Keratinocyte (primary cell): ENCODE measurements around the gene MALT1. TPM values are rescaled to one million over a fixed set of nuclear protein-coding genes. Genes with fewer than 3 reads are reported as not detected.

Source experiments
- DNase-seq: peaks from one replicate; pipeline ENCODE4 v3.0.0-alpha.2; 2011; ENCODE audit warnings: low read depth, missing footprints, low spot score
- FAIRE-seq: peaks from 2 replicates; lab custom pipeline; 2011; peaks lifted over from hg19 to GRCh38; lab: Jason Lieb, UNC
- H2AFZ ChIP-seq: 2 replicates; pipeline ENCODE4 v1.6.0; 2012; ENCODE audit warnings: low read length, control low read depth, inconsistent platforms; ENCODE audit not compliant: control insufficient read depth
- H3K27ac ChIP-seq: 2 replicates; pipeline ENCODE4 v1.5.1; 2011; ENCODE audit warnings: low read length; ENCODE audit not compliant: control insufficient read depth, insufficient read depth
- H3K27me3 ChIP-seq: 3 replicates; pipeline ENCODE4 v1.6.0; 2011; ENCODE audit warnings: low read length; ENCODE audit not compliant: control insufficient read depth, insufficient read depth; ENCODE audit errors: extremely low read depth
- H3K36me3 ChIP-seq, 2 experiments: 2 replicates in 1 of 2; 3 replicates in 1 of 2; pipeline ENCODE4 v1.5.1; 2011; ENCODE audit warnings: low read length in 2 of 2, mild to moderate bottlenecking in 1 of 2; ENCODE audit not compliant: control insufficient read depth in 2 of 2, insufficient read depth in 2 of 2; ENCODE audit errors: extremely low read depth in 1 of 2
- H3K4me1 ChIP-seq: 3 replicates; pipeline ENCODE4 v1.5.1; 2011; ENCODE audit warnings: low read length; ENCODE audit not compliant: control insufficient read depth, insufficient read depth; ENCODE audit errors: extremely low read depth
- H3K4me2 ChIP-seq: 3 replicates; pipeline ENCODE4 v1.6.0; 2011; ENCODE audit warnings: low read depth, low read length; ENCODE audit not compliant: control insufficient read depth, insufficient read depth; ENCODE audit errors: extremely low read depth
- H3K4me3 ChIP-seq, 3 experiments: fragments of 200-600 bp in 1 of 3; sonication (generic) in 1 of 3; 2 replicates in 2 of 3; 3 replicates in 1 of 3; pipeline ENCODE4 v1.5.1; 2011 to 2016; ENCODE audit warnings: low read length in 3 of 3, mild to moderate bottlenecking in 3 of 3, control low read depth in 2 of 3, inconsistent platforms in 1 of 3, low read depth in 1 of 3, mixed read lengths in 1 of 3, mixed run types in 1 of 3, moderate library complexity in 1 of 3; ENCODE audit not compliant: control insufficient read depth in 2 of 3, insufficient read depth in 2 of 3; ENCODE audit errors: extremely low read depth in 1 of 3
- H3K79me2 ChIP-seq: 2 replicates; pipeline ENCODE4 v1.6.0; 2012; ENCODE audit warnings: low read length; ENCODE audit not compliant: control insufficient read depth, insufficient read depth
- H3K9ac ChIP-seq: 3 replicates; pipeline ENCODE4 v1.6.0; 2011; ENCODE audit warnings: low read length; ENCODE audit not compliant: control insufficient read depth, insufficient read depth; ENCODE audit errors: extremely low read depth
- H3K9me1 ChIP-seq: 3 replicates; pipeline ENCODE4 v1.6.0; 2011; ENCODE audit warnings: low read length; ENCODE audit not compliant: control insufficient read depth, insufficient read depth; ENCODE audit errors: extremely low read depth
- H3K9me3 ChIP-seq: 2 replicates; pipeline ENCODE4 v1.5.1; 2012; ENCODE audit warnings: low read depth, low read length; ENCODE audit not compliant: control insufficient read depth
- H4K20me1 ChIP-seq: 3 replicates; pipeline ENCODE4 v1.6.0; 2011; ENCODE audit warnings: low read length; ENCODE audit not compliant: control insufficient read depth, insufficient read depth; ENCODE audit errors: extremely low read depth
- EZH2 ChIP-seq: IDR thresholded peaks from one replicate; pipeline ENCODE4 v1.6.1; 2012; ENCODE audit warnings: inconsistent platforms, mild to moderate bottlenecking, low read length, moderate library complexity
- dilution Hi-C: fragments of 300-500 bp; cut with MboI; formaldehyde crosslinking; loops from one replicate; pipeline ENCODE4 v1.7.0; 2020; ENCODE audit warnings: low sequenced_read_pairs; ENCODE audit not compliant: extremely low pct_ligation_motif_present
- polyA plus RNA-seq, 5 experiments: library from polyadenylated mRNA; depleted of rRNA in 3 of 5; stranded (reverse) in 3 of 5; stranded (forward) in 1 of 5; unstranded in 1 of 5; fragments of >200 nt; gene quantifications; 1 replicate in 1 of 5; 2 replicates in 3 of 5; 3 replicates in 1 of 5; pipeline versions ENCODE4 v1.2.1 to v1.2.3, GENCODE V29; 2011 to 2012; ENCODE audit warnings: missing spikeins in 2 of 5, low read depth in 1 of 5, low replicate concordance in 1 of 5
- TF ChIP-seq, protein P1 (sequence below), 3 experiments: IDR thresholded peaks in 1 of 3; conservative IDR thresholded peaks in 1 of 3; optimal IDR thresholded peaks in 1 of 3; 2 replicates in 2 of 3; 3 replicates in 1 of 3; pipeline versions ENCODE3 to v1.5.1; 2011; ENCODE audit warnings: low read length in 3 of 3, mild to moderate bottlenecking in 3 of 3, moderate library complexity in 2 of 3, control low read depth in 1 of 3, inconsistent platforms in 1 of 3; ENCODE audit not compliant: insufficient read depth in 2 of 3; ENCODE audit errors: extremely low read depth in 1 of 3

MALT1 gene
- polyA plus RNA-seq, 1 donor (not counting 4 experiments of a cell fraction or from before 2014, with no cell fraction given) = 52.1 TPM

DNA sequence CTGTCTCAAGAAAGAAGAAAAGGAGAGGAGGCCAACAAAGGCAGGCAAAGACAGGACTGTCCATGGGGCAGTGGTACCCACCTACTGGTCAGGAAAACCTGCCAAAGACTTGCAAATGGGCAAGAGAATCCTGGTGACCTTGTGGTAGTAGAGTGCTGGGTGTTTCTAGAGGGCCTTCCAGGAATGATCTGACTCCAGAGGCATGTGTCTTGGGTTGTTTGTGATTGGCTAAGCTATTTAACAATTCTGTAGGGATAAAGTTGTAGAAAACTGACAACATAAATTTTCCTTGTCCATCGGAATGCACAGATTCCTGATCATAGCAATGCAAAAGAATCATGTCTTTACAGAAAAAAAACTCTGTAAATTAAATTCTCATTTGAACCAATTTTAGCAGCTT lies 125.0 kb downstream of the MALT1 start:
- Histone ChIP-seq H3K9ac (no peak overlapping the region), H3K4me2 (no peak overlapping the region), H3K36me3 (no peaks in the 10 kb centered on the region), H3K27ac (no peak overlapping the region), H3K9me3 (no peaks in the 10 kb centered on the region), H3K79me2 (no peaks in the 10 kb centered on the region), H4K20me1 (no peaks in the 10 kb centered on the region), H3K4me3 (no peak overlapping the region), H2AFZ (no peak overlapping the region), H3K9me1 (no peaks in the 10 kb centered on the region), H3K27me3 (no peaks in the 10 kb centered on the region), H3K4me1 (peaks cover 8% of the 10 kb centered on the region)
- FAIRE-seq = no peak
- dilution Hi-C loops = loop anchor here (25.0 kb wide), 1 partner anchor 266 kb away; no protein-coding TSS in a partner anchor
- no peak for DNase-seq
- TF ChIP-seq EZH2 = no peak
- TF ChIP-seq, protein P1, sequence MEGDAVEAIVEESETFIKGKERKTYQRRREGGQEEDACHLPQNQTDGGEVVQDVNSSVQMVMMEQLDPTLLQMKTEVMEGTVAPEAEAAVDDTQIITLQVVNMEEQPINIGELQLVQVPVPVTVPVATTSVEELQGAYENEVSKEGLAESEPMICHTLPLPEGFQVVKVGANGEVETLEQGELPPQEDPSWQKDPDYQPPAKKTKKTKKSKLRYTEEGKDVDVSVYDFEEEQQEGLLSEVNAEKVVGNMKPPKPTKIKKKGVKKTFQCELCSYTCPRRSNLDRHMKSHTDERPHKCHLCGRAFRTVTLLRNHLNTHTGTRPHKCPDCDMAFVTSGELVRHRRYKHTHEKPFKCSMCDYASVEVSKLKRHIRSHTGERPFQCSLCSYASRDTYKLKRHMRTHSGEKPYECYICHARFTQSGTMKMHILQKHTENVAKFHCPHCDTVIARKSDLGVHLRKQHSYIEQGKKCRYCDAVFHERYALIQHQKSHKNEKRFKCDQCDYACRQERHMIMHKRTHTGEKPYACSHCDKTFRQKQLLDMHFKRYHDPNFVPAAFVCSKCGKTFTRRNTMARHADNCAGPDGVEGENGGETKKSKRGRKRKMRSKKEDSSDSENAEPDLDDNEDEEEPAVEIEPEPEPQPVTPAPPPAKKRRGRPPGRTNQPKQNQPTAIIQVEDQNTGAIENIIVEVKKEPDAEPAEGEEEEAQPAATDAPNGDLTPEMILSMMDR (optimal IDR thresholded peaks at IDR 0.05 in 1 of 3, IDR thresholded peaks at IDR 0.05 in 1 of 3, conservative IDR thresholded peaks at IDR 0.05 in 1 of 3; ENCODE audit: extremely low read depth in 1 of 3, insufficient read depth in 2 of 3, low read length in 3 of 3) = no peak

DNA sequence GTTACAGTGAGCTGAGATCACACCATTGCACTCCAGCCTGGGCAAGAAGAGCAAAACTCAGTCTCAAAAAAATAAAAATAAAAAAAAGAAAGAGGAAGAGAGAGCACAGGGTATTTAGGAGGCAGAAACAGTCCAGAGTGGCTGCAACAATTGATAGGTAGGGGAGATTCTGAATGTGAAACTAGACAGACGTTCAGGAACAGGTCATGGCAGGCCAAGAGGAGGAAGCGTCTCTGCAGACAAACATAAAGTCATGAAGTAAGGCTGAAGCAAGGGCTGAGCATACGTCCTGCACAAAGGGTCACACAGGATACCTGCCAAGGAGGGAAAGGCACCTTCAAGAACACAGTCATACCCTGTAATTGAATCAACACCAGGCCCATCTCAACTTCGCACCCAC lies 129.3 kb downstream of the MALT1 start:
- H3K4me1 ChIP-seq = peaks cover 15% of the 10 kb centered on the region
- no peaks in the 10 kb centered on the region for H3K36me3 ChIP-seq
- no peaks in the 10 kb centered on the region for H3K79me2 ChIP-seq
- TF ChIP-seq, protein P1 (optimal IDR thresholded peaks at IDR 0.05 in 1 of 3, IDR thresholded peaks at IDR 0.05 in 1 of 3, conservative IDR thresholded peaks at IDR 0.05 in 1 of 3; ENCODE audit: extremely low read depth in 1 of 3, insufficient read depth in 2 of 3, low read length in 3 of 3) = no peak
- no peak for TF ChIP-seq EZH2
- no peaks in the 10 kb centered on the region for H3K9me1 ChIP-seq
- no peak overlapping the region for H3K9ac ChIP-seq
- no peak overlapping the region for H3K27ac ChIP-seq
- dilution Hi-C loops = no loop called here
- DNase-seq = no peak
- peak overlapping the region; percentile 79 for H2AFZ ChIP-seq
- H3K4me2 ChIP-seq = peak overlapping the region; percentile 49
- H3K27me3 ChIP-seq = no peaks in the 10 kb centered on the region
- FAIRE-seq = peak; percentile 97
- no peaks in the 10 kb centered on the region for H4K20me1 ChIP-seq
- no peak overlapping the region for H3K4me3 ChIP-seq
- H3K9me3 ChIP-seq = no peaks in the 10 kb centered on the region
